Subcutaneous adipose tissue (tissue), 4 donors: ENCODE measurements around the gene FUT2. TPM values are rescaled to one million over a fixed set of nuclear protein-coding genes. Genes with fewer than 3 reads are reported as not detected.

ENCODE experiments used
- CTCF ChIP-seq: fragments of 450-650 bp; IDR thresholded peaks from one replicate; pipeline ENCODE4 v1.5.1; 2016; ENCODE audit warnings: low read depth, mild to moderate bottlenecking, control low read depth, antibody characterized with exemption, moderate library complexity
- total RNA-seq, 4 donors: library from RNA; depleted of rRNA; stranded (reverse); fragments of >200 nt; gene quantifications; one replicate each; pipeline ENCODE4 v1.1.0, GENCODE V29; 2016

The FUT2 gene
- total RNA-seq, 4 donors from 2014 or later, result not detected

DNA sequence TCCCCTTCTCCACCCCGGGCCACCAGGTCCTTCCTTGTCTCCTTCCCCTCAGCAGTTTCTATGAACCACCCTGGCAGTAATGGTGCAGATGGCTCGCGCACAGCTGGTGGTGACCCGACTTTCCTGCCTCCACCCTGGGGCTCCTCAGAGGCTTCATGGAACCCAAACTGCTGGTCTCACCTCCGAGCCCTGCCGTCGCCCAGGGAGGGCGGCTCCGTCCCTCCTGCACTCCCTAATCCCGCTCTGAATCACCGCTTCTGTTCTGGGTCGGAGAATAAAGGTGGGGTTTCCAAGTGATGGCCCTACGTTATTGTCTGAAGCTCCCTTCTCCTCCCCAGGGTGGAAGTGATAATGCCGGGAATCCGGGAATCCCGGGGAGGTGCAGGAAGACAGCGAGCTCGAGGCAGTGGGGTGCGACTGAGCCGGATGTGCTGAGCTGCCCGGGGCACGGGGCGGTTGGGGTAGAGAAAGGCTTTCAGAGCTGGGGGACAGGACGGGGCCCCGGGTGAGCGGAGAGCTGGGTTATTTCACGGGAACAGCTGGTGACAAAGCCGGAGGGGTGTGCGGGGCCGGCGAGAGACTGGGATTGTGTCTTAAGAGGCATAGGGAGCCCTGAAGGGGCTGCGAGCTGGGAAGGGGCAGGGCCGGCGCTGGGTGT lies 711 bp downstream of the FUT2 start:
- TF ChIP-seq CTCF, result no peak

GRCh38 chr19:48698046-48698445 lies 2.3 kb downstream of the FUT2 start:
- TF ChIP-seq CTCF, result no peak

GRCh38 chr19:48702701-48703100 lies 6.9 kb downstream of the FUT2 start:
- no peak for TF ChIP-seq CTCF

- TF ChIP-seq CTCF, result no peak
Measured at GRCh38 chr19:48703316-48703715, 7.5 kb downstream of the FUT2 start.

DNA sequence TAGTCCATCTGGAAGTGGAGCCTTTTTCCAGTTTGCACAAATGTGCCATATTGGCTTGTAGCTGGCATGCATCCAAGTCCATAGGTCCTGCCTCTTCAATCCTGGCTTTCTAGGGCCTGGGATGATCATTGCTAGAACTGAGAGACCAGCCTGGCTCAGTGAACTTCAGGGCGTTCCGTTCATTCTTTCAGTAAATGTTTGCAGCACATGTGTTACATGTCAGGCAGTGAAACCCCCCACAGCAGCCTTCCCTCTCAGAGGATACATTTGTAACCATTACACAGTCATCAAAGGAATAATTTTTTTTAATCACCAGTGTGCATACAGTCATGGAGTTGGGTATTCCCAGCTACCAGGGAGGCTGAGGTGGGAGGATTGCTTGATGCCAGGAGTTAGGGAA lies 9.7 kb downstream of the FUT2 start:
- TF ChIP-seq CTCF, result no peak

GRCh38 chr19:48708471-48708870 lies 12.7 kb downstream of the FUT2 start:
- TF ChIP-seq CTCF, result no peak

GRCh38 chr19:48711106-48711662 lies 15.4 kb downstream of the FUT2 start:
- TF ChIP-seq CTCF, result no peak
